Fibroblast of skin of right biceps (primary cell): Measurements from ENCODE around the gene C4orf36.

Experiments
- DNase-seq: peaks from one replicate; pipeline ENCODE4 v3.0.0-alpha.2; 2013

Gene C4orf36

DNA sequence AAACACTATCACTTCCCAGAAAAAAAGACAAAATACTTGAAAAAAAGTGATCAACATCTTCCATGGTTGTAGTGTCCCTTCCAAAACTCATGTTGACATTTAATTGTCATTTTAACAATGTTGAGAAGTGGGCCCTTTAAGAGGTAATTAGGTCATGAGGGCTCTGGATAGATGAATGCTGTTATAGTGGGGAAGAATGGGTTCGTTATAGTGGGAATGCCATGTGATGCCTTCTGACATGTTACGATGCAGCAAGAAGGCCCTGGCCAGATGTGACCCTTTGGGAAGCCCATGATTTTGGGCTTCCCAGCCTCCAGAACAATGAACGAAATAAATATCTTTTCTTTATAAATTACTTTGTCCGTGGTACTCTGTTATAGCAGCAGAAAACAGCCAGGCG is 39.0 kb downstream of the C4orf36 start:
- DNase-seq, result no peak

DNA sequence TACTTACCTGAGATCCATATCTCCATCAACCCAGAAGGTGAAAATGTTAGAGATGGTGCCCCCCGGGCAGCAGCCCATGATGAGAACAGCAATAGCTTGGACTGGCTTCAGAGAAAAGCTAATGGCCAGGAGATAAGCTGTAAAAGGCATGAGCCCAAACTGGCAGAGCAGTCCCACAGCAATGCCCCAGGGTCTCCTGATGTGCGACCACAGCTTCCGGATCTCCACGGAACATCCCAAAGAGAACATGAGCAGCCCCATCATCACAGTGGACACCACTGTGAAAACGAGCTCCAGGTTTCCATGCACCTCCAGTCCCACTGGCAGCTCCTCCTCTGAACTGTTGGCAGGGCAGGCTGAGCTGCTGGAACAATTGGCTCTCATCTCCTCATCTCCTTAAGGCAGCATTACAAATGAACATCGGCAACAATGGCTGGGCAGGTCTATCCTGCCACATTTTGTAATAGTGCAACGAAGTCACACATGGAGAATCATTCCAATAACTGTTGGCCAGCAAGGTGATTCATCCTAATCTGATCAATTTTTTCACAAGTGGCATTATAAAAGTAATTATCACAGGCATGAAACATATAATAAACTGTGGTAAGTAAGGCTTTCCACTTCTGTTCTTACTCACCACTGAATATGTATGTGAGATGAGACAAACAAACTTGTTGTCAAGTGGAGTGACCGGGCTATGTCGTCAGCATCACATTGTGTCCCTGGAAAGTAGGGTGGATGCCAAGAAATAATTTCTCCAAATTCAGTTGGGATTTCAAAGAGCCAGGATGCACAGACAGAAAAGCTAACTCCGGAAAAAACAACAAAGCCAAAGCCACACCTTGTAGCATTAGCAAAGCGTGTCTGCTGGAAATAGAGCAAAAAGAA is 43.2 kb downstream of the C4orf36 start, which contains the start of gene SLC10A6:
Gene SLC10A6, minus strand, starts transcription at position 653 of the 888 bp plus-strand sequence. Its CDS starts 269 bp downstream, at position 384.
- no peak for DNase-seq

DNA sequence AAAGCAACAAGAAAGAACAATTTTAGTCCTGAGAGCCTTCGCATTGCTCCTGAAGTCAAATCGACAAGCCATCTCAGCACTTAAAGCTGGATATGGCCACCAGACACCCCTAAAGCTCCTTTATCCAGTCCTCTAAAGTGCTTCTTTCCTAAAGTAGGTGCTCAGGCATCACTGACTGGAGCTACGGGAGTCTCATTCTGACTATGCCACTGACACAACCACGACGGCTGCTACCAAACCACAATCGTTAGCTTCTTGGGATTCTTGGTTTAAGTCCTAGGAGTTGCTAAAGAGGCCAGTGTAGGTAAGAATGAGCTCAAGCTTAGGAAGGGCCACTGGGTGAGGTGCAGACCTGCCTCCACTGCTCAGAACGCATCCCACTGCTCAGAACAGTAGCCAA is 44.1 kb downstream of the C4orf36 start:
- peak; percentile 69 for DNase-seq

DNA sequence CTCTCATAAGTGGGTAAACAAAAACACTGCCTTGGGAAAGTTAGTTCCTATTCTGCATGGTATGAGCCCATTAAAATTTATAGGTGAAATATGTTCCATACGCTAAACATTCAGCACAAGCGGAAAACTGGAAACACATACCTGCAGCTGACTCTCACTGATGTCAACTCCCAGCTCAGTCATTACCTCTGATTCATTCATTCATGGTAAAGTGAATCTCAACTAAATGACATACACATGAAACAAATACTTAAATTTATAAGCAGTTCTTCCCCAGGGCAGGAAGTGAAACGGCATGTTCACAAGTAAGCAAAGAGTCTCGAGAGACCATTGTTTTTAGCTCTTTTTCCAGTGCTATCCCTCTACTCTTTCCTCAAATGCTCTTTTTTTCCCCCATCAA is 44.7 kb downstream of the C4orf36 start:
- DNase-seq, result no peak

DNA sequence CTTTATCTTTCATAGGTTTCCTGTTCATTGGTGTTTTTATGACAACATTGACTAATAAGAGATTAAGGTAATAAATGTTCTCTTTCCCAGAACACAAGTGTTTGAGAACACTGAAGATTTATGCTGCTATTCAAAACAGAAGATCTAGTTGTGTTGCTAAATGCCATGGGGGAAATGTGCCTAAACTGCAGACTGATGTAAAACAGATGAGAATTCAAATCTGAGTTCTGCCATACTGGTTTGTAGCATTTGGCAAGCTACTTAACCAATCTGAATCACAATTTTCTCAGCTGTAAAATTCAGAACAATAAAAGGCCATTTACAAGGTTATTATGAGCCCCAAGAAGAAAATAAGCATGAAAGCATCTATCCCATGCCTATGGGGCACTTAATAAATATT is 45.3 kb downstream of the C4orf36 start:
- no peak for DNase-seq

DNA sequence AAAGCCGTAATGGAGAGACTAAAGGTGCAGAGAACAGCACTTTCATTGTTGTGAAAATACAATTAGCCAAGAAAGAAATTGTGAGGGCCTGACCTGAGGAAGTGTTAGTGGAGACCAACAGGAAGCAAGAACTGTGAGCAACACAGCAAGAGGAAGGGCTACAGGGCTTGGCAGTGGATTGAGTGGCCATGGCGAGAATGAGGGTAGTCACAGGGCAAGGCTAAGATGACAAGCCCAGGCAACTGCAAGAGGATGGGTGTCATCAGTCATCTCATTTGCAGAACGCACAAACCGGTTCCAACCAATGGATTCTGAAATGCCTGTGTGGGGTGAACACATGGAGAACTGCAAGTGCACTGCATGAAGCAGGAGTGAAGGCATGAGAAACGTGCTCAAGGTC is 46.6 kb downstream of the C4orf36 start:
- DNase-seq, result no peak

DNA sequence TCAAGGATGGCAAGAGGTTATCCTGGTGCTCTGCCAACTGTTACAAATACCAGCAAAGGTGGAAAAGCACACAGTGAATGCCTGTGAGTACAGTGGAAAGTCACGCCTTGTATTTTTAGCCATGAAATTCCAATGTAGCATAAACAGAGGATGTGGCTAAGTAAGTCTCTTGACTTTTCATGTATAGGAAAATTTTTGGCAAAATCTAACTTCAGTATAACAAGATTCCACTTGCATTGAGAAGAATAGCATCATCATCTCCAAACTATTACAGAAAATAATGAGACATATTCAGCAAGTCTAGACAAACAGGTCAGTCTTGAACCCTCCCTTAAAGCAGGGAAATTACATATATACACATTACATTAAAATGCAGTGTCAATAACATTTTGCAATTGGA is 50.9 kb downstream of the C4orf36 start:
- peak; percentile 40 for DNase-seq

DNA sequence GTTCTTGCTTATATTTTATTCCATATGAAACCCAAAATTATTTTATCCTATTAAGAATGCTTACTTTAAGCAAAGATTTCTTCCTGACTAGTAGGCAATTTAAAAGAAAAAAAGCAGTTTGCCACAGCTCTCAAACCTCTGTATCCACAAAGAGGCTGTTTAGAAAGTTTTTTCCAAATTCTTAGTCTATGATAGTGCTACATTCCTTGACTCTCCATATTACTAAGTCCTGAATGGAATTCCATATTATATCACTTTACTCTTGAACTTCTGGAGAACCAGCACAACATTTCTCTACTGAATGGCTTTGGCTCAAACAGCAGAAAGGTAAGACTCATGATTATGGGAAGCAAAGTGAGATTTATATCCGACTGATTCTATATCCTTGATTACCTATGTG is 51.4 kb downstream of the C4orf36 start:
- peak; percentile 46 for DNase-seq

DNA sequence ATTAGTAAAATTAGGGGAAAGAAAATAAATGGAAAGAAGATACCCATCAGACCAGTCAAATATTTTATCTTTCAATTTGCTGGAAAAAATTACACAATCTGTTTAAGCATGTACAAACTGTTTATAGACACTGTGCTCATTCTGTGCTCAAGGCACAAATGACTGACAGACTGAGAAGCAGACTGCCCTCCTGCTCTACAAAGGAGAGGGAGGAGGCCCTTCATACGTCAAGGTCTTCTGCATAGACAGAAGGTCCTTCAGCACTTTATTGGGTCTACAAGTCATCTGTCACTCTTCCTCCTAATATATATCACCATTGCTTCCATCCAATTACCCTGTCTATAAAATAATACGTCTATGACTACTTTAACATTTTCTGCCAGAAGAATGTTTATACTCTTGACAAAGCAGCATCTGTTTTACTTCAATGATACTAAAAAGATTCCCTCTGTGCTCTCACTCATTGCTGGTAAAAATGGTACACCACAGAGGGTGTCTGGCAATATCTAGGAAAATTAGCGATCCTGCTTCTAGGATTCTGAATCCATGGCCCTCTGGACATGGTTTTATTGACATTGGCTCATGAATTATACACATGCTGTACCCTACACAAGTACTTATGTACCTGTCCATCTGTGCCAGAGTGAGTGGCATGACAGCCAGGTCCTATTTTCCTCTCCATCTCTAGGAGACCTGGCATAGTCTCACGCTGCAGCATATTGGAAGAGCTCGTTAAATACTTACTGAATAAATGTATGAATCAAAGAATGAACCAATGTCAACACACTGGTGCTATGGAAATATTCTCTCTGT is 54.3 kb downstream of the C4orf36 start:
- DNase-seq, result no peak

DNA sequence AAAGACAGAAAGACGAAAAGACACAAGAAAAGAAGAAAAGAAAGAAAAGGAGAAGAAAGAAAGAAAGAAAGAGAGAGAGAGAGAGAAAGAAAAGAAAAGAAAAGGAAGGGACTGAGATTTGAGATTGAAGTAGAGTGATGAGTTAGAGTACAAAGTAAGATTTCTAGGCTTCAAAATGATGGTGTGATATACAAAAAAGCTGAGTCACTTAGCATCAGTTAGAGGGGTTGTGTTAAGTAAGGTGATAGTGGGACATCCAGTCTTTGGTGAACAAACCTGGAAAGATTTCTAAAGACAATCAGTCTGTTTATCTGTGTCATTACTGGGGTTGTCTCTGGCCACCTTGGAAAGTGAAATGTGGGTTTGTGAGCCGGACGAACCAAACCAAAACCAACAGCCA is 56.5 kb downstream of the C4orf36 start:
- DNase-seq, result no peak

DNA sequence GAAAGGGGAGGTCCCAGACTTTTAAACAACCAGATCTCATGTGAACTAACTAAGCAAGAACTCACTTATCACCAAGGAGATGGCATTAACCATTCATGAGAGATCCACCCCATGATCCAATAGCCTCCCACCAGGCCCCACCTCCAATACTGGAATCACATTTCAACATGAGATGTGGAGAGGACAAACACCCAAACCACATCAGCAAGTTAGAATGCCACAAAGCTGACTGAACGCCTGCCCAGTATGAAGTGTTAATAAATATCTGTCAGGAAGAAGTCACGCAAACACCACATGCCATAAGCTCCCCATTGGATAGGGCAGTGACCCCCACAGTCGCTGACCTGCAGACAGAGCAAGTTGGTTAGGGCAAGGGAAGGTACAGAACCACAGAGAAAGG is 57.3 kb downstream of the C4orf36 start:
- DNase-seq, result peak; percentile 80

DNA sequence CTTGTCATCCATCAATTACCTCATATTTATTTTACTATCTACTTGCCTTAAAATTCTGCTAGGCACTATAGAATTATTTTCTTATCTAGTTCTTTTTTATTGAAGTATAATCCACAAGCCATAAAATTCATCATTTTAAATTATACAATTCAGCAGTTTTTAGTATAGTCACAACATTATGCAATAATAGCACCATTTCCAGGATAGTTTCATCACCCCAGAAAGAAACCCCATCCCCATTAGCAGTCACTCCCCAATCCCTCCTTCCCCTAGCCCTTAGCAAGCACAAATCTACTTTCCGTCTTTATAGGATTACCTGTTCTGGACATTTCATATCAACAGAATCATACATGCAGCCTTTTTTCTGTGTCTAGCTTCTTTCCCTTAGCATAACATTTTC is 58.6 kb downstream of the C4orf36 start:
- DNase-seq, result no peak

DNA sequence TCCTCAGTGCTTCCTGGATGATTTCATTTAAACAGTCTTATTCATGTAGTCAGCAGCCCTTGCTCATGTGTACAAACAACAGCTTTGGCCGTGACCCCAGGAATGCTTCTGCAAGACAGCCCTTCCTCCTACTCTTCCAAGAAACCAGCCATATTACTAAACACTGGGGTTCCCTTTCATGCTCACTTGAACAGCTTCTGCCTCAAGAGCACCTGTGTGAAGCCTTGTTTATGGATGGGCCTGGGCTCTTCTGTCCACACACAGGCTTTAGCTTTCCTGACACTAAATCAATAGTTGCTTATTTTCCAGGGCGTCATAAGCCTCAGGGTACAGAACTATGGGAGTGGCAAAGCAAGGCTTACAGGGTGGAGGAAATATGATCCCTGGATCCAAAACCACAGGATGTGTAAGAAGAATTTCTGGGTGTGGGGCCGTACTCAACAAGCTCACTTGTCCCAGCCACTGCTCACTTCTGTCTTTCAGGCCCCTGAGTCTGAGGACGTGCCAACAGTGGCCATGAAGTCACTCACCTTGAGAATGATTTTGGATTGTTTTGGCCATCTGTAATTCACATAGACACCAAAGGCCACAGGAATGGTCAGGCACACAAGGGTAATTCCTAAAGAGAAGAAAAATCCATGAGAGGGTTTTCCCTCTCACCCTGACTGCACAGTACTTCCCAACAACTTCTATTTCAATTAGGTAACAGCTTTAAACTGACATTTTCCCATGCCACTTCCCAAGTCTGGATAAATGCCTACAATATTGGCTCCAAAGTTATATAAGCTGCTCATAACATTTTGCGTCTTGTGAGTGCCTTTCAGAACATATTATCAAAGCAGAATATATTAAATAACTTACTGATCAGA is 60.7 kb downstream of the C4orf36 start:
- peak; percentile 88 for DNase-seq
